H1 (cell line): ENCODE results near the gene HSPA4L.

ENCODE experiments used
- BRCA1 ChIP-seq: IDR thresholded peaks from 2 replicates; pipeline ENCODE4 v1.6.1; 2012; ENCODE audit warnings: low read depth, low read length, improper control_type of control experiment
- CTCF ChIP-seq, 3 experiments: IDR thresholded peaks; 1 replicate in 2 of 3; 2 replicates in 1 of 3; pipeline versions ENCODE4 v1.5.1 to v1.6.1; 2011; ENCODE audit warnings: low read length in 3 of 3, mild to moderate bottlenecking in 3 of 3, inconsistent platforms in 2 of 3, low read depth in 1 of 3, moderate library complexity in 1 of 3; ENCODE audit not compliant: insufficient read depth in 1 of 3; ENCODE audit errors: control extremely low read depth in 1 of 3
- EP300 ChIP-seq, 2 experiments: IDR thresholded peaks; 1 replicate in 1 of 2; 2 replicates in 1 of 2; pipeline ENCODE4 v1.6.1; 2011 to 2012; ENCODE audit warnings: low read depth in 2 of 2, low read length in 2 of 2, mild to moderate bottlenecking in 2 of 2, borderline replicate concordance in 1 of 2, inconsistent platforms in 1 of 2, moderate library complexity in 1 of 2
- HDAC2 ChIP-seq, 2 experiments: fragments of 300-600 bp in 1 of 2; sonication (generic) in 1 of 2; IDR thresholded peaks; 2 replicates each; pipeline ENCODE4 v1.6.1; 2011 to 2012; ENCODE audit warnings: low read depth in 2 of 2, low read length in 2 of 2, mild to moderate bottlenecking in 2 of 2, moderate library complexity in 2 of 2, borderline replicate concordance in 1 of 2, inconsistent platforms in 1 of 2
- MAX ChIP-seq: IDR thresholded peaks from 2 replicates; pipeline ENCODE4 v1.6.1; 2012; ENCODE audit warnings: inconsistent platforms
- POLR2A ChIP-seq, 2 experiments: IDR thresholded peaks; 1 replicate in 1 of 2; 2 replicates in 1 of 2; pipeline ENCODE4 v1.6.1; 2011; ENCODE audit warnings: low read depth in 2 of 2, low read length in 2 of 2, mild to moderate bottlenecking in 2 of 2; ENCODE audit errors: control extremely low read depth in 1 of 2
- RAD21 ChIP-seq, 2 experiments: IDR thresholded peaks in 1 of 2; conservative IDR thresholded peaks in 1 of 2; 2 replicates each; pipeline ENCODE4 v1.6.1; 2011; ENCODE audit warnings: low read depth in 2 of 2, low read length in 2 of 2, improper control_type of control experiment in 1 of 2, inconsistent platforms in 1 of 2, mild to moderate bottlenecking in 1 of 2, moderate library complexity in 1 of 2
- YY1 ChIP-seq: IDR thresholded peaks from 2 replicates; pipeline ENCODE4 v1.6.1; 2011; ENCODE audit warnings: low read depth, mild to moderate bottlenecking, low read length

- TF ChIP-seq BRCA1 (no peak), YY1 (no peak), MAX (no peak), RAD21 (IDR thresholded peaks at IDR 0.05 in 1 of 2, conservative IDR thresholded peaks at IDR 0.05 in 1 of 2; ENCODE audit: low read depth in 2 of 2, low read length in 2 of 2) (no peak), CTCF (IDR thresholded peaks at IDR 0.05; ENCODE audit: control extremely low read depth in 1 of 3, insufficient read depth in 1 of 3, low read depth in 1 of 3, low read length in 3 of 3) (no peak), HDAC2 (IDR thresholded peaks at IDR 0.05; ENCODE audit: borderline replicate concordance in 1 of 2, low read depth in 2 of 2, low read length in 2 of 2) (no peak), POLR2A (IDR thresholded peaks at IDR 0.05; ENCODE audit: control extremely low read depth in 1 of 2, low read depth in 2 of 2, low read length in 2 of 2) (no peak), EP300 (IDR thresholded peaks at IDR 0.05; ENCODE audit: borderline replicate concordance in 1 of 2, low read depth in 2 of 2, low read length in 2 of 2) (no peak)
These were observed 28.4 kb downstream of the HSPA4L start for GRCh38 chr4:127810551-127810950.
